ENCODE results near the gene IFITM5.
"Not testable (repeated sequence)": the region's sequence is repeated elsewhere in the genome, so short reads cannot be mapped to it uniquely, and the experiment has no call there.

Gene IFITM5

GRCh38 chr11:293852-294661 lies 5.3 kb downstream of the IFITM5 start:
- no peak for DNase-seq

DNA sequence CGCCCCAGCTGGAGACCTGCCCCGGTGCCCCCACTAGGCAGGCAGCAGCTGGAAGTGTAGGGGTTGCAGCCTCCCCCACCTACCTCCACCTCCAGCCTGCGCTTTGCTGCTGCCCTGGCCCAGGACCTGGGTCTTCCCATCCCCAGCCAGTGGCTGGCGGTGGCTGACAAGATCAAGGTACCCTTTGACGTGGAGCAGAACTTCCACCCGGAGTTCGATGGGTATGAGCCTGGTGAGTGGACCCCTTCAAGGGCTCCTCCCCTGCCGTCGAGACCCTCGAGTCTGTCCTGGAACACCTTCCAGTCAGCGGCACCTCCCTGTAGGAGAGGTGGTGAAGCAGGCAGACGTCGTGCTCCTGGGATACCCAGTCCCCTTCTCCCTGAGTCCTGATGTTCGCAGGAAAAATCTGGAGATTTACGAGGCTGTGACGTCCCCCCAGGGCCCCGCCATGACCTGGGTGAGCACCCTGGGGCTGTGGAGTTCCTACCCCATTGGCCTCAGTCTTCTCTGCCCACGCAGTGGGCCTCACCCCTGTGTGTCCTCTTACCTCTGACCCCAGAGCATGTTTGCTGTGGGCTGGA lies 6.0 kb downstream of the IFITM5 start:
- no peak for DNase-seq

GRCh38 chr11:292211-293121 lies 6.9 kb downstream of the IFITM5 start:
- no peak for DNase-seq

GRCh38 chr11:291281-292210 lies 7.8 kb downstream of the IFITM5 start:
- no peak for DNase-seq

DNA sequence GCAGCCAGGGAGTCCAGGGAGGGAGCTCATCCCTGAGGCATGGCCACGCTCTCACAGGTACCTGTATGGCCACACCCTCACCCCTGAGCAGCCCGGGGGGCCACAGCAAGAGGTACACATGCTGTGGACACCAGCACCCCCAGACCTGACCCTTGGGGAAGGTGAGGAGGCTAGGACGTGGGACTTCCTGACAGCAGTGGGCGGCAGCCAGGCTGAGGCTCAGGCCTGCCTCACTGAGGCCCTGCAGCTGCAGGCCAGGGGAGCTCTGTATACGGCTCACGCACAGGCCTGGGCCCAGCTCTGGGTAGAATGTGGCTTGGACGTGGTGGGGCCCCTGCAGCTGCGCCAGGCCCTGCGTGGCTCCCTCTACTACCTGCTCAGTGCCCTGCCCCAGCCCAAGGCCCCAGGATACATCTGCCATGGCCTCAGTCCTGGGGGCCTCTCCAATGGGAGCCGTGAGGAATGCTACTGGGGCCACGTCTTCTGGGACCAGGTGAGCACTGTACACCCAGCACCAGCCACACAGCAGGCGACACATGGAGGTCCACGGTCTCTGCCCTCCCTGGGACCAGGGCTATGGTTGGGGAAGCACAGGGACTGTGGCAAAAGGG lies 8.6 kb downstream of the IFITM5 start:
- DNase-seq: no peak

- no peak for DNase-seq
These were observed 9.4 kb downstream of the IFITM5 start for GRCh38 chr11:289712-290620.

DNA sequence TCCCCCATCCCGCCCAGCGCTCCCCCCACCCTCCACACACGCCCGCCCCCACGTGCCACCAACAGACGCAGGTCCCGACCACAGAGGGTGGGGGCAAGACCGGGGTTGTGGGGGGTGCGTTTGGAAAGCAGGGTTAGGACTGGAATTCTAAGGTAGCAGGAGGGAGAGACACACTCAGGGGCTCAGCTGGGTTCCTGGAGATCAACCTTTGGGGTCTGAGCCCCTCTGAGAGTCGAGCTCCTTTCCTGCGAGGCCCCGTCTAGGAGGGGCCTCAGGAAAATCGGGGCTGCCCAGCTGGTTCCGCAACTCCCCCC lies 10.0 kb downstream of the IFITM5 start:
- DNase-seq: no peak

DNA sequence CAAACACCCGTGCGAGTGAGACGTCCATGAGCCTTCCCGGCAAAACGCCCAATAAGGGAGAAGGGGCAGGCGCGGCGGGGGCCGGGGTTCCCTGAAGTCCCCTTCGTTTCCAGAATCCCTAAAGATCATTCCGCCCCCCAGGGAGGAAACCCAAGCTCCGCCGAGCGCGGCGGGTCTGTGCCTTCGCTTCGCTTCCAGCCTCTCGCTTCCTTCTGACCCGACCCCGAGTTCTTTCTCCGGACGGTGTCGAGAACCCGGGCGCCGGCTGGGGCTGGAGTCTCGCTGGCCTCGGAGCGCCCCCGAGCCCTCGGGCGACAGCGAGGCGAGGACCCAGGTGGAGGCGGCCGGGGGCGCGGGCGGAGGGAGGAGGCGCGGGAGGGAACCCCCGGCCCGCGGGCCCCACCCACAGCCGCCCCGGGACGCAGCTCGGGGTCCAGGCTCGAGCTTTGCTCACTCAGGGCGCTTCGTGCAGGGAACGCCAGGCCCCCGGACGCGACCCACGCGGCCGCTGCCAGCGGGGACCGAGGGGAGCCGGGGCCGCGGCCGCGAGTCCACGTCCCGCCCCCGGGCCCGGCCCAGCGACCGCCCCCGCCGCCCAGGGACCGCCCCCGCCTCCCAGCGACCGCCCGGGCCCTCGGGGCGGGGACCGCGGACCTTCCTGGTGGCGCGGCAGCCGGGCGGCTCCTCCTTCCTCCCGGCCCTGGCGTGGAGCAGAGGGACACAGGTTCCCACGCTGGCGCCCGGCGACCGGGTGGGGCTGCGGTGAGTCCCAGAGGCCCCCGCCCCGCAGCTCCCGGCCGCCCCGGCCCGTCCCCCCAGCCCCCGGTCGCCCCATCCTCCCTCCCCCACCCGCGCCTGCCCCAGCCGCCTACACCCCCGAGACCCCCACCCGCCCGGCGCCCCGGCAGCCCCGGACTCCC lies 10.6 kb downstream of the IFITM5 start, which contains the start of gene PGGHG:
Gene PGGHG, plus strand, starts transcription at position 649 of the 920 bp plus-strand sequence. CDS start 691 bp downstream, outside the sequence.
- no peak for DNase-seq

- no peak for DNase-seq
These were observed 11.4 kb downstream of the IFITM5 start for GRCh38 chr11:287821-288477.

DNA sequence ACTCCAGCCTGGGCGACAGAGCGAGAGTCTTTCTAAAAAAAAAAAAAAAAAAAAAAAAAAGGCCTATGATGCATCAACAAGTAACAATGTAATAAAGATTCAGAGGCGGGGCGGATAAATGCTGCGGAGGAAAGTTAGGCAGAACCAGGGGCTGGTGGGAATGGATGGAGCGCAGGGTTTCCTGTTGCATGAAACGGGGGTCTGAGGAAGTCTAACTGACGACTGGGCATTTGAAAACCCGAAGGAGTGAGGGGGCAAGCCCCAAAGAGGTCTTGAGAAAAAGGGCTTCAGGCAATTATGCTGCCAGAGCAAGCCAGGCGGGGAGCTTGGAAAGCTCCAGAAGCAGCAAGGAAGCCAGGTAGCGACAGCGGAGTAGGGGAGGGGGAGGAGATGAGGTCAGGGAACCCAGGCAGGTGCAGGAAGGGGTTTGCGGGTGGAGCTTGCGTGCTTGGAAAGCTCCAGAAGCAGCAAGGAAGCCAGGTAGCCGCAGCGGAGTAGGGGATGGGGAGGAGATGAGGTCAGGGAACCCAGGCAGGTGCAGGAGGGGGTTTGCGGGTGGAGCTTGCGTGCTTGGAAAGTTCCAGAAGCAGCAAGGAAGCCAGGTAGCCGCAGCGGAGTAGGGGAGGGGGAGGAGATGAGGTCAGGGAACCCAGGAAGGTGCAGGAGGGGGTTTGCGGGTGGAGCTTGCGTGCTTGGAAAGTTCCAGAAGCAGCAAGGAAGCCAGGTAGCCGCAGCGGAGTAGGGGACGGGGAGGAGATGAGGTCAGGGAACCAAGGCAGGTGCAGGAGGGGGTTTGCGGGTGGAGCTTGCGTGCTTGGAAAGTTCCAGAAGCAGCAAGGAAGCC lies 12.1 kb downstream of the IFITM5 start:
- not testable (repeated sequence) for DNase-seq

- no peak for DNase-seq
These were observed 13.5 kb downstream of the IFITM5 start for GRCh38 chr11:285894-286220.

DNA sequence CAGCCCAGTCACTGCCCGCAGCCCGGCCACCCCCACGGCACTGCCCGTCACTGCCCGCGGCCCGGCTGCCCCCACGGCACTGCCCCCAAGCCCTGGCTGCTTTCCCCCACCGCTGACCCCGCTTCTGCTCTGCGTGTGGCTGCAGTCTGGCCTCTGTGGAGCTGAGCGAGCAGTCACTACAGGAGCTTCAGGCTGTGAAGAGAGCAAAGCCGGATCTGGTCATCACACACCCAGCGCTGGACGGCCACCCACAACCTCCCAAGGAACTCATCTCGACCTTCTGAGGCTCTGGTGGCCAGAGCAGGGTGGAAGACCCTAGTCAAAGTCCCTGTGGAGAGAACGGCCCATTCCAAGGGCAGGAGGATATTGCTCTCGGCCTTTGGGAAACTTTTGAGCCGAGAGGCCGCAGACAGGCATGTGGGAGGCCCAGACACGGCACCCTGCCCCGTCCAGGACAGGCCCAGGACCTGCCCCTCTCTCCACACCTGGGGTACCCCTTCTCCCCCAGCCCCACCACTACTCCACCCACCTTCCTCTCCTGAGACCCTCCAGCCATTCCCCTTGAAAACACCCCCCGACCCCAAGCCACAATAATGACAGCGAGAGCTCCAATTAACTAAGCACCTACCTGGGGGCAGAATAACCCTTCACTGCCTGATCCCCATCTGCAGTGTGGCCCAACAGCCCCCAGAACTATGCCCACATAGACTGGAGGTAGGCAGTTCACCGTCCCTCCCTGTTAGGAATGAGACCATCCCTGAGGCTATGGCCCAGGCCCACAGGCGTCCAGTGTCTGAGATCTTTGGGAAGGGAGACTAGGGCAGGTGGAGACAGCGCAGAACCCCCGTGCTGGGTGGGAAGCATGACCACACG lies 14.1 kb downstream of the IFITM5 start:
- no peak for DNase-seq

DNA sequence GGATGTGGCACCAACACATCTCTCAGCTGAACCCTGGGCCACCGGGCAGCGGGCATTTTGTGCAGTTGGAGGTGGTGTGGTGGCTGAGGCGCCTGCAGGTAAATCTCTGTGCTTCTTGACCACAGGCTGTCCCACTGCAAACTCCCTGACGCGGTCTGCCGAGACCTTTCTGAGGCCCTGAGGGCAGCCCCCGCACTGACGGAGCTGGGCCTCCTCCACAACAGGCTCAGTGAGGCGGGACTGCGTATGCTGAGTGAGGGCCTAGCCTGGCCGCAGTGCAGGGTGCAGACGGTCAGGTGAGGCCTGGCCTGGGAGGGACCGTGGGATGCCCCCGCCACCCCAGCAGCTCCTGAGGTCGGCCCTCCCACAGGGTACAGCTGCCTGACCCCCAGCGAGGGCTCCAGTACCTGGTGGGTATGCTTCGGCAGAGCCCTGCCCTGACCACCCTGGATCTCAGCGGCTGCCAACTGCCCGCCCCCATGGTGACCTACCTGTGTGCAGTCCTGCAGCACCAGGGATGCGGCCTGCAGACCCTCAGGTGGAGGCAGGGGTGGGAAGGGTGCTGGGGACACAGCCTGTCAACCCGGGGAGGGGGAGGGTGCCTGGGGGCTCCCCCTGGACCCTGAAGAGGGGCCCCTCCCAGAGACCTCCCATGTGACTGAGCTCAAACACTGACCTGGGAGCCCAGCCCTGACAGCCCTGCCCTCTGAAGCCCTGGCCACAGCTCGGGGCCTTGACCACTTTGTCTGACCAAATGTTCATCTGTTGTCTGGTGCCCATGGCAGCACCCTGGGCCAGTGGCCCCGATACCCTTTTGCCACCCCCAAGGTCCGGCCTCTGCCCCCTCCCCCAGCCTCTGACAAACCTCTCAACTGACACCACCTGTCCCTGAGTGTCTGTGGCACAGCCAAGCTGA lies 15.0 kb downstream of the IFITM5 start:
- no peak for DNase-seq

- no peak for DNase-seq
These were observed 15.8 kb downstream of the IFITM5 start for GRCh38 chr11:283405-284104.

DNA sequence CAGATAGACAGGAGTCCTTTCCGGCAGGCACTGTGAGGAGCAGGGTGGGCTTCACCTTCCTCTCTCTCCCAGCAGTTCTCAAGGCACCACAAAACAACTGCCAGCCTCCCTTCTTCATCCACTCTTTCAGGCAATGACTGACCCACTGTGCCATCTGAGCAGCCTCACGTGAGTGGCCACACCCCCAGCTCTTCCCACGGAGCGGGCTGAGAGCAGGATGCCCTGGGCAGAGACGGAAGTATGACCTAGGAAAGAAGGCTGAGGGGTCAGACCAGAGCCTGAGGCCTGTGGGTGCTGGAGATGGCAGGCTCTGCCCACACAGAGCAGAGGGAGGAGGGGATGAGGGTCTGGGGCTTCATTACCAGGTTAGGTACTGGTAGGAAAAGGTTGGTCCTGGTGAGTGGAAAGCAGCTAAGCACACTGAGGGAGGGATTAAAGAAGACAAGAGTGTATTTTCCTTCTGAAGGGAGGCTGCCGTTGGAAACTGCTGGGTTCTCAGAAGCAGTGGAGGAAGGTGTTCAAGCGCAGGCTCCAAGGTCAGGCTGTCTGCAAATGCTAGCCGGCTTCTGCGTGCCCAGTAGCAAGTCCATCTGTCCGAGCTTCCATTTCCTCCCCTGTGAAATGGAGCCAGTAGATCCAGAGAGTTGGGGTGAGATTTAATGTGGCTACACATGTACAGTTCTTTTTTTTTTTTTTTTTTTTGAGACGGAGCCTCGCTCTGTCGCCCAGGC lies 16.5 kb downstream of the IFITM5 start:
- no peak for DNase-seq

Measured in NCI-H446 (cell line).